Endothelial cell of umbilical vein (primary cell): ENCODE measurements around the gene LINC01488. TPM values are rescaled to one million over a fixed set of nuclear protein-coding genes. Genes with fewer than 3 reads are reported as not detected.

ENCODE experiments used
- BruUV-seq: library from RNA; stranded (reverse); fragments of 400-500 nt; replicated peaks from 2 replicates; lab custom pipeline; 2021; lab: Mats Ljungman, UMichigan
- CTCF ChIA-PET: fragments of 300-600, 350-600 bp; sonication (Branson Sonifier 250); formaldehyde crosslinking; loops from one replicate; lab custom pipeline; 2021; ENCODE audit warnings: antibody characterized with exemption, inconsistent platforms; lab: Charles Lee
- POLR2A ChIA-PET: fragments of 300-600, 350-600 bp; sonication (Branson Sonifier 250); formaldehyde crosslinking; loops from one replicate; lab custom pipeline; 2021; ENCODE audit warnings: antibody characterized with exemption, inconsistent platforms; lab: Charles Lee
- DNase-seq: peaks from one replicate; pipeline ENCODE4 v3.0.0-alpha.2; 2011; ENCODE audit warnings: low read depth, low spot score
- FAIRE-seq: peaks from 2 replicates; lab custom pipeline; 2011; peaks lifted over from hg19 to GRCh38; lab: Jason Lieb, UNC
- H2AFZ ChIP-seq: 2 replicates; pipeline ENCODE4 v1.6.0; 2012; ENCODE audit warnings: low read depth, low read length, control low read depth, inconsistent platforms
- H3K27ac ChIP-seq: 2 replicates; pipeline ENCODE4 v1.5.1; 2011; ENCODE audit warnings: low read depth, mild to moderate bottlenecking, control low read depth, low read length, moderate library complexity; ENCODE audit not compliant: insufficient read depth
- H3K27me3 ChIP-seq, 2 experiments: 2 replicates each; pipeline versions ENCODE4 v1.6.0 to v1.6.1; 2011; ENCODE audit warnings: low read length in 2 of 2, mixed read lengths in 1 of 2; ENCODE audit not compliant: control insufficient read depth in 2 of 2, insufficient read depth in 2 of 2
- H3K36me3 ChIP-seq, 2 experiments: 2 replicates in 1 of 2; 3 replicates in 1 of 2; pipeline ENCODE4 v1.5.1; 2011; ENCODE audit warnings: low read length in 2 of 2, mild to moderate bottlenecking in 1 of 2, moderate library complexity in 1 of 2; ENCODE audit not compliant: control insufficient read depth in 2 of 2, insufficient read depth in 2 of 2; ENCODE audit errors: extremely low read depth in 1 of 2
- H3K4me1 ChIP-seq: 3 replicates; pipeline ENCODE4 v1.5.1; 2011; ENCODE audit warnings: mild to moderate bottlenecking, low read length; ENCODE audit not compliant: control insufficient read depth, insufficient read depth; ENCODE audit errors: extremely low read depth
- H3K4me2 ChIP-seq: 2 replicates; pipeline ENCODE4 v1.6.1; 2011; ENCODE audit warnings: low read length, control low read depth, mixed read lengths; ENCODE audit not compliant: insufficient read depth
- H3K4me3 ChIP-seq, 3 experiments: fragments of 200-600 bp in 1 of 3; sonication (generic), shearing (Covaris generic) in 1 of 3; replicated peaks in 1 of 3; 2 replicates each; pipeline ENCODE4 v1.5.1; 2011 to 2016; ENCODE audit warnings: control low read depth in 3 of 3, low read length in 3 of 3, mild to moderate bottlenecking in 2 of 3, inconsistent platforms in 1 of 3, low read depth in 1 of 3, moderate library complexity in 1 of 3; ENCODE audit not compliant: insufficient read depth in 1 of 3
- H3K79me2 ChIP-seq: 2 replicates; pipeline ENCODE4 v1.6.0; 2012; ENCODE audit warnings: low read length, inconsistent platforms; ENCODE audit not compliant: control insufficient read depth, insufficient read depth
- H3K9ac ChIP-seq: replicated peaks from 2 replicates; pipeline ENCODE3; 2011; ENCODE audit warnings: low read length, control low read depth; ENCODE audit not compliant: insufficient read depth; ENCODE audit errors: extremely low read depth
- H3K9me1 ChIP-seq: replicated peaks from 3 replicates; pipeline ENCODE4 v1.6.0; 2011; ENCODE audit warnings: mild to moderate bottlenecking, low read length; ENCODE audit not compliant: control insufficient read depth, insufficient read depth; ENCODE audit errors: extremely low read depth
- H3K9me3 ChIP-seq: replicated peaks from 2 replicates; pipeline ENCODE4 v1.5.1; 2012; ENCODE audit warnings: low read length, inconsistent platforms; ENCODE audit not compliant: control insufficient read depth, insufficient read depth
- H4K20me1 ChIP-seq: replicated peaks from 2 replicates; pipeline ENCODE3; 2011; ENCODE audit warnings: mild to moderate bottlenecking, low read length; ENCODE audit not compliant: control insufficient read depth, insufficient read depth; ENCODE audit errors: extremely low read depth
- CTCF ChIP-seq, 2 donors: IDR thresholded peaks; 1 replicate in 1 of 2; 2 replicates in 1 of 2; pipeline ENCODE4 v1.5.1; 2011; ENCODE audit warnings: low read length in 2 of 2, mild to moderate bottlenecking in 2 of 2, moderate library complexity in 2 of 2, control low read depth in 1 of 2, inconsistent platforms in 1 of 2, low read depth in 1 of 2; ENCODE audit not compliant: insufficient read depth in 1 of 2; ENCODE audit errors: extremely low read depth in 1 of 2
- FOS ChIP-seq: IDR thresholded peaks from 2 replicates; pipeline ENCODE4 v1.6.1; 2011; ENCODE audit warnings: mild to moderate bottlenecking, low read length, moderate library complexity, borderline replicate concordance; ENCODE audit not compliant: insufficient read depth
- GATA2 ChIP-seq: IDR thresholded peaks from 2 replicates; pipeline ENCODE4 v1.7.0; 2011; ENCODE audit warnings: low read depth, mild to moderate bottlenecking, moderate library complexity, mixed read lengths, low read length; ENCODE audit not compliant: insufficient read length, insufficient read depth
- JUN ChIP-seq: IDR thresholded peaks from 2 replicates; pipeline ENCODE4 v1.6.1; 2011; ENCODE audit warnings: borderline replicate concordance, low read depth; ENCODE audit not compliant: insufficient read length, insufficient read depth
- MAX ChIP-seq: IDR thresholded peaks from 2 replicates; pipeline ENCODE4 v1.6.1; 2011; ENCODE audit not compliant: insufficient read depth, insufficient read length
- POLR2A ChIP-seq: IDR thresholded peaks from 2 replicates; pipeline ENCODE4 v1.6.1; 2012; ENCODE audit warnings: low read depth, mild to moderate bottlenecking, control low read depth, low read length
- POLR2AphosphoS5 ChIP-seq: IDR thresholded peaks from 2 replicates; pipeline ENCODE4 v1.6.1; 2012; ENCODE audit warnings: low read depth, mild to moderate bottlenecking, control low read depth, low read length, moderate library complexity; ENCODE audit not compliant: insufficient read depth
- dilution Hi-C: fragments of 300-500 bp; cut with MboI; formaldehyde crosslinking; loops from one replicate; pipeline ENCODE4 v1.15.0; 2019; ENCODE audit warnings: low sequenced_read_pairs; ENCODE audit not compliant: extremely low pct_ligation_motif_present
- intact Hi-C: fragments of 100-400 bp; cut with micrococcal nuclease; formaldehyde crosslinking; loops from one replicate; pipeline ENCODE4 v1.10.0; 2022
- polyA plus RNA-seq, 4 experiments: library from polyadenylated mRNA; depleted of rRNA in 3 of 4; stranded (reverse) in 3 of 4; unstranded in 1 of 4; fragments of >200 nt; gene quantifications; 2 replicates each; pipeline versions ENCODE4 v1.2.1 to v1.2.3, GENCODE V29; 2011 to 2012; ENCODE audit warnings: missing spikeins in 1 of 4
- total RNA-seq: library from RNA; stranded (reverse); gene quantifications from 2 replicates; pipeline ENCODE4 v1.2.3, GENCODE V29; 2021

LINC01488 gene
- total and polyA plus RNA-seq, 2 donors (not counting 3 experiments of a cell fraction or from before 2014, with no cell fraction given): not detected

- H3K27ac ChIP-seq: no peak overlapping the region
- dilution Hi-C loops (no loop called here), intact Hi-C loops (no loop called here)
- peaks cover 7% of the 10 kb centered on the region for H3K9me3 ChIP-seq
- no peaks in the 10 kb centered on the region for H3K9me1 ChIP-seq
- H4K20me1 ChIP-seq: no peaks in the 10 kb centered on the region
- DNase-seq (no peak), FAIRE-seq (no peak)
- H3K4me2 ChIP-seq: no peak overlapping the region
- BruUV-seq: no TSS peak
- CTCF ChIA-PET: no interaction called here
- no peaks in the 10 kb centered on the region for H3K79me2 ChIP-seq
- TF ChIP-seq JUN (no peak), MAX (no peak), POLR2AphosphoS5 (no peak), GATA2 (no peak), POLR2A (no peak), FOS (peak; percentile 70)
- H3K27me3 ChIP-seq: no peaks in the 10 kb centered on the region
- no peaks in the 10 kb centered on the region for H3K36me3 ChIP-seq
- POLR2A ChIA-PET: no interaction called here
- no peaks in the 10 kb centered on the region for H3K4me1 ChIP-seq
- H2AFZ ChIP-seq: no peak overlapping the region
- H3K4me3 ChIP-seq: no peak overlapping the region
- H3K9ac ChIP-seq: no peak overlapping the region
Observed at GRCh38 chr11:69460540-69461257, 20.8 kb upstream of the LINC01488 start.

- FAIRE-seq (no peak), DNase-seq (no peak)
- no peaks in the 10 kb centered on the region for H3K79me2 ChIP-seq
- no peak overlapping the region for H3K9ac ChIP-seq
- no peaks in the 10 kb centered on the region for H3K4me1 ChIP-seq
- no peaks in the 10 kb centered on the region for H3K36me3 ChIP-seq
- CTCF ChIA-PET: interaction anchor here (1.6 kb wide), 1 partner anchor 330 kb away, joined by 3 read pairs; no protein-coding TSS in a partner anchor
- H3K27me3 ChIP-seq: no peaks in the 10 kb centered on the region
- no peak overlapping the region for H3K4me3 ChIP-seq
- H3K9me3 ChIP-seq: peaks cover 7% of the 10 kb centered on the region
- no peaks in the 10 kb centered on the region for H3K9me1 ChIP-seq
- POLR2A ChIA-PET: no interaction called here
- TF ChIP-seq CTCF (IDR thresholded peaks at IDR 0.05; ENCODE audit: extremely low read depth in 1 of 2, insufficient read depth in 1 of 2, low read depth in 1 of 2, low read length in 2 of 2) (no peak), POLR2AphosphoS5 (no peak)
- BruUV-seq: no TSS peak
- no peaks in the 10 kb centered on the region for H4K20me1 ChIP-seq
- dilution Hi-C loops: no loop called here
- H3K4me2 ChIP-seq: no peak overlapping the region
- H2AFZ ChIP-seq: no peak overlapping the region
- no peak overlapping the region for H3K27ac ChIP-seq
- intact Hi-C loops: no loop called here
Observed at GRCh38 chr11:69461272-69461962, 20.0 kb upstream of the LINC01488 start.
